Liver (tissue), 3 donors: ENCODE results near the gene ABHD14A.

Source experiments
- CTCF ChIP-seq: fragments of 150-350 bp; IDR thresholded peaks from 2 replicates; pipeline ENCODE4 v1.5.1; 2017; ENCODE audit warnings: improper control_type of control experiment, low read depth, low read length; ENCODE audit not compliant: missing input control
- JUND ChIP-seq, 2 donors: IDR thresholded peaks; 2 replicates each; pipeline ENCODE4 v1.6.1; 2016; ENCODE audit warnings: antibody characterized with exemption in 2 of 2
- donor health status: healthy.
- donor health status: healthy.

GRCh38 chr3:51941463-51941797, 33.4 kb upstream of the ABHD14A start:
- no peak for TF ChIP-seq CTCF
- no peak for TF ChIP-seq JUND (IDR thresholded peaks at IDR 0.05)
